B cell (primary cell): ENCODE data around the gene NEO1. TPM values are rescaled to one million over a fixed set of nuclear protein-coding genes. Genes with fewer than 3 reads are reported as not detected.

Experiments used
- ATAC-seq: fragments of 200-7000 bp; cut with Tn5 transposase; one replicate; pipeline ENCODE4 v1.10.0; 2021; ENCODE audit warnings: low read depth, mild to moderate bottlenecking, moderate number of reproducible peaks, moderate library complexity
- CTCF ChIA-PET: fragments of 350-600 bp; sonication (Branson Sonifier 250); formaldehyde crosslinking; loops from one replicate; lab custom pipeline; 2021; ENCODE audit warnings: antibody characterized with exemption, inconsistent platforms; lab: Charles Lee
- POLR2A ChIA-PET: fragments of 350-600 bp; sonication (Branson Sonifier 250); formaldehyde crosslinking; loops from one replicate; lab custom pipeline; 2021; ENCODE audit warnings: antibody characterized with exemption; lab: Charles Lee
- DNase-seq: peaks from one replicate; pipeline ENCODE4 v3.0.0; 2013
- H2AFZ ChIP-seq: 2 replicates; pipeline ENCODE4 v1.6.1; 2012; ENCODE audit warnings: mild to moderate bottlenecking, low read depth, low read length; ENCODE audit not compliant: insufficient read depth, poor library complexity, severe bottlenecking
- H3K27ac ChIP-seq, 2 donors: 1 replicate in 1 of 2; 2 replicates in 1 of 2; pipeline ENCODE4 v1.5.1; 2012 to 2013; ENCODE audit warnings: low read length in 2 of 2, mild to moderate bottlenecking in 2 of 2, moderate library complexity in 1 of 2
- H3K27me3 ChIP-seq, 4 experiments: fragments of 200-600 bp in 1 of 4; sonication (generic) in 1 of 4; replicated peaks in 1 of 4; 1 replicate in 2 of 4; 2 replicates in 2 of 4; pipeline versions ENCODE4 v1.6.1 to v1.7.0; 2013 to 2016; ENCODE audit warnings: low read length in 3 of 4, mild to moderate bottlenecking in 2 of 4, mixed read lengths in 1 of 4, moderate library complexity in 1 of 4; ENCODE audit not compliant: insufficient read depth in 4 of 4, control insufficient read depth in 3 of 4; ENCODE audit errors: control extremely low read depth in 1 of 4
- H3K36me3 ChIP-seq, 2 experiments: replicated peaks in 1 of 2; 1 replicate in 1 of 2; 2 replicates in 1 of 2; pipeline versions ENCODE4 v1.6.1 to v1.7.1; 2013; ENCODE audit warnings: low read length in 1 of 2; ENCODE audit not compliant: insufficient read depth in 2 of 2, control insufficient read depth in 1 of 2; ENCODE audit errors: control extremely low read depth in 1 of 2, extremely low read depth in 1 of 2
- H3K4me1 ChIP-seq, 2 donors: fragments of 200-600 bp in 1 of 2; sonication (generic) in 1 of 2; 1 replicate in 1 of 2; 2 replicates in 1 of 2; pipeline versions ENCODE4 v1.5.1 to v1.6.1; 2013 to 2017; ENCODE audit warnings: low read length in 2 of 2; ENCODE audit not compliant: control insufficient read depth in 2 of 2, insufficient read depth in 2 of 2
- H3K4me2 ChIP-seq: replicated peaks from 2 replicates; pipeline ENCODE3; 2012; ENCODE audit warnings: mild to moderate bottlenecking, low read depth, low read length; ENCODE audit not compliant: poor library complexity, severe bottlenecking
- H3K4me3 ChIP-seq, 5 experiments: fragments of 200-600 bp in 1 of 5; sonication (generic) in 1 of 5; 1 replicate in 3 of 5; 2 replicates in 2 of 5; pipeline versions ENCODE4 v1.5.1 to v1.7.0; 2011 to 2016; ENCODE audit warnings: low read length in 4 of 5, mild to moderate bottlenecking in 4 of 5, low read depth in 2 of 5, control low read depth in 1 of 5, moderate library complexity in 1 of 5; ENCODE audit not compliant: insufficient read depth in 1 of 5; ENCODE audit errors: control extremely low read depth in 1 of 5, extremely low read depth in 1 of 5
- H3K79me2 ChIP-seq: fragments of 200-600 bp; sonication (generic); one replicate; pipeline ENCODE4 v1.6.0; 2016; ENCODE audit warnings: low read length; ENCODE audit not compliant: control insufficient read depth, insufficient read depth
- H3K9ac ChIP-seq: fragments of 200-600 bp; sonication (generic); 2 replicates; pipeline ENCODE4 v1.6.1; 2017; ENCODE audit warnings: mild to moderate bottlenecking, low read length, moderate library complexity
- H3K9me3 ChIP-seq, 3 donors: one replicate each; pipeline versions ENCODE4 v1.6.1 to v1.7.1; 2013; ENCODE audit warnings: low read length in 2 of 3; ENCODE audit not compliant: control insufficient read depth in 2 of 3, insufficient read depth in 1 of 3; ENCODE audit errors: control extremely low read depth in 1 of 3
- H4K20me1 ChIP-seq: 2 replicates; pipeline ENCODE4 v1.6.0; 2012; ENCODE audit warnings: mild to moderate bottlenecking, low read length; ENCODE audit not compliant: insufficient read depth, control insufficient read depth, poor library complexity, severe bottlenecking
- H3K27ac Mint-ChIP-seq: one replicate; pipeline ENCODE4 v1.8.0; 2021; ENCODE audit warnings: mixed read lengths
- H3K27me3 Mint-ChIP-seq: one replicate; pipeline ENCODE4 v1.8.0; 2021; ENCODE audit warnings: mixed read lengths
- H3K4me1 Mint-ChIP-seq: one replicate; pipeline ENCODE4 v1.8.0; 2021; ENCODE audit warnings: mixed read lengths
- H3K4me3 Mint-ChIP-seq: one replicate; pipeline ENCODE4 v1.8.0; 2021; ENCODE audit warnings: mixed read lengths
- H3K9me3 Mint-ChIP-seq: one replicate; pipeline ENCODE4 v1.8.0; 2022; ENCODE audit warnings: mixed read lengths; ENCODE audit not compliant: insufficient read depth
- CTCF ChIP-seq: fragments of 200-600 bp; IDR thresholded peaks from one replicate; pipeline ENCODE4 v1.8.0; 2022; ENCODE audit warnings: antibody characterized with exemption, mild to moderate bottlenecking
- EZH2 ChIP-seq: IDR thresholded peaks from 2 replicates; pipeline ENCODE4 v1.6.1; 2012; ENCODE audit warnings: borderline replicate concordance, low read depth, mild to moderate bottlenecking, moderate library complexity, low read length; ENCODE audit not compliant: insufficient read depth, poor library complexity, severe bottlenecking
- WGBS: methylation state at CpG from one replicate; pipeline ENCODE4 v1.1.5; 2013; ENCODE audit warnings: missing lambda C conversion rate; ENCODE audit not compliant: insufficient coverage; 5-methylcytosine and 5-hydroxymethylcytosine counted together
- intact Hi-C: fragments of 100-400 bp; cut with micrococcal nuclease; formaldehyde crosslinking; loops from one replicate; pipeline ENCODE4 v1.10.0; 2022
- polyA plus RNA-seq: library from polyadenylated mRNA; depleted of rRNA; stranded (reverse); fragments of >200 nt; gene quantifications from 2 replicates; pipeline ENCODE4 v1.2.3, GENCODE V29; 2012
- total RNA-seq, 2 donors: library from RNA; stranded (reverse); fragments of 120-200 nt in 1 of 2; gene quantifications; 1 replicate in 1 of 2; 2 replicates in 1 of 2; pipeline versions ENCODE4 v1.2.3 to v1.2.4, GENCODE V29; 2013 to 2022

The NEO1 gene
- total and polyA plus RNA-seq, 2 donors (not counting 1 experiment from before 2014, with no cell fraction given): 1.3 to 3.9 TPM

- TF ChIP-seq CTCF (no peak), EZH2 (no peak)
- H3K4me2 ChIP-seq: no peak overlapping the region
- ChIA-PET POLR2A (no interaction called here), CTCF (interaction anchor here (0.6 kb wide), 1 partner anchor 264 kb away, joined by 3 read pairs; no protein-coding TSS in a partner anchor)
- H3K4me1 ChIP-seq: no peaks in the 10 kb centered on the region
- H3K27me3 ChIP-seq: peaks cover 0 to 4% (median 2%) of the 10 kb centered on the region in 4 experiments
- Mint-ChIP-seq H3K4me3 (no peak overlapping the region), H3K27ac (no peak overlapping the region), H3K27me3 (peaks cover 3% of the 10 kb centered on the region), H3K4me1 (no peaks in the 10 kb centered on the region), H3K9me3 (no peaks in the 10 kb centered on the region)
- no peaks in the 10 kb centered on the region for H4K20me1 ChIP-seq
- H2AFZ ChIP-seq: no peak overlapping the region
- DNase-seq (no peak), ATAC-seq (no peak)
- peaks cover 0 to 1% (median 0%) of the 10 kb centered on the region in 3 donors for H3K9me3 ChIP-seq
- no peaks in the 10 kb centered on the region for H3K79me2 ChIP-seq
- WGBS: 80% methylated on average over 4 of the region's 6 CpGs
- no peaks in the 10 kb centered on the region for H3K36me3 ChIP-seq
- no peak overlapping the region for H3K9ac ChIP-seq
- H3K27ac ChIP-seq: no peak overlapping the region
- H3K4me3 ChIP-seq: no peak overlapping the region
- intact Hi-C loops: no loop called here
Observed at GRCh38 chr15:73227433-73228056, 175.3 kb downstream of the NEO1 start.

GRCh38 chr15:73228128-73228646 lies 175.9 kb downstream of the NEO1 start:
- WGBS: no CpG with 5 or more reads among the region's 1 CpG
- Histone ChIP-seq H2AFZ (no peak overlapping the region), H3K4me1 (no peaks in the 10 kb centered on the region), H3K9ac (no peak overlapping the region), H3K4me3 (no peak overlapping the region), H4K20me1 (no peaks in the 10 kb centered on the region), H3K27ac (no peak overlapping the region), H3K79me2 (no peaks in the 10 kb centered on the region), H3K4me2 (no peak overlapping the region), H3K27me3 (peaks cover 0 to 4% (median 2%) of the 10 kb centered on the region in 4 experiments), H3K9me3 (peaks cover 0 to 1% (median 0%) of the 10 kb centered on the region in 3 donors), H3K36me3 (no peaks in the 10 kb centered on the region)
- ChIA-PET POLR2A (no interaction called here), CTCF (no interaction called here)
- TF ChIP-seq EZH2: no peak
- no peak for TF ChIP-seq CTCF
- no peak overlapping the region for H3K27ac Mint-ChIP-seq
- DNase-seq (no peak), ATAC-seq (no peak)
- no peak overlapping the region for H3K4me3 Mint-ChIP-seq
- intact Hi-C loops: no loop called here
- H3K27me3 Mint-ChIP-seq: peaks cover 4% of the 10 kb centered on the region
- no peaks in the 10 kb centered on the region for H3K4me1 Mint-ChIP-seq
- H3K9me3 Mint-ChIP-seq: no peaks in the 10 kb centered on the region
